Pancreas (tissue), 10 donors: ENCODE measurements around the gene TXNDC12. TPM values are rescaled to one million over a fixed set of nuclear protein-coding genes. Genes with fewer than 3 reads are reported as not detected.

Experiments
- ATAC-seq, 4 donors: fragments of 200-7000 bp; cut with Tn5 transposase; one replicate each; pipeline versions ENCODE4 v1.8.0 to v1.9.1; 2020; ENCODE audit warnings: mild to moderate bottlenecking in 4 of 4, moderate library complexity in 4 of 4
- DNase-seq, 6 donors: peaks; one replicate each; pipeline ENCODE4 v3.0.0-alpha.2; 2020
- FAIRE-seq: peaks from 2 replicates; lab custom pipeline; 2012; peaks lifted over from hg19 to GRCh38; lab: Jason Lieb, UNC
- H3K27ac ChIP-seq, 4 donors: fragments of 200-600 bp; sonication (generic); 1 replicate in 3 of 4; 2 replicates in 1 of 4; pipeline versions ENCODE4 v1.5.0 to v1.8.0; 2020
- H3K27me3 ChIP-seq, 4 donors: fragments of 200-600 bp; one replicate each; pipeline ENCODE4 v1.8.0; 2021
- H3K36me3 ChIP-seq, 3 donors: fragments of 200-600 bp; sonication (generic) in 1 of 3; one replicate each; pipeline versions ENCODE4 v1.5.0 to v1.8.0; 2020 to 2021
- H3K4me1 ChIP-seq, 3 donors: fragments of 200-600 bp; one replicate each; pipeline ENCODE4 v1.8.0; 2021
- H3K4me3 ChIP-seq, 4 donors: fragments of 200-600 bp; sonication (generic) in 2 of 4; one replicate each; pipeline versions ENCODE4 v1.5.0 to v1.8.0; 2020 to 2021
- H3K9me3 ChIP-seq, 4 donors: fragments of 200-600 bp; one replicate each; pipeline ENCODE4 v1.8.0; 2021
- CTCF ChIP-seq, 4 donors: fragments of 200-600 bp; sonication (generic) in 3 of 4; IDR thresholded peaks; one replicate each; pipeline versions ENCODE4 v1.5.0 to v1.8.0; 2021; ENCODE audit warnings: antibody characterized with exemption in 4 of 4
- WGBS, 2 donors: extraction: QIAGEN DNeasy Blood & Tissue Kit; methylation state at CpG; one replicate each; pipeline ENCODE4 v1.1.7; 2013; 5-methylcytosine and 5-hydroxymethylcytosine counted together
- intact Hi-C, 3 donors: fragments of 100-400 bp; cut with DNase I; formaldehyde crosslinking; loops; one replicate each; pipeline versions ENCODE4 v1.11.1 to v1.14.2; 2022
- polyA plus RNA-seq, 2 donors: library from polyadenylated mRNA; stranded (reverse); fragments of 200-250 nt; gene quantifications; one replicate each; pipeline ENCODE4 v1.2.3, GENCODE V29; 2013
- total RNA-seq, 6 donors: library from RNA; stranded (reverse); fragmentation: NEBNext Ultra II Directional in 4 of 6; extraction: Animal tissue kit (Norgen Biotek cat#: 25700) in 4 of 6; gene quantifications; one replicate each; pipeline versions ENCODE4 v1.2.1 to v1.2.4, GENCODE V29; 2021 to 2023
- donor health status: healthy with polysubstance abuse.
- donor health status: DM: no; HTN: no; CAD: no; lungs with moderate emphysema.
- donor health status: DM: no; HTN: no; CAD: no.
- donor health status: control.
- donor health status: control.
- donor health status: Bipolar disorder and iron deficiency.
- donor health status: DM: yes; HTN: yes; CAD: no.
- donor health status: DM: no; HTN: no; CAD: no.
- donor health status: DM: no; HTN: no; CAD: no.
- donor health status: DM: yes; HTN: yes; CAD: no.

TXNDC12 gene
- total and polyA plus RNA-seq, 8 donors = 9.9 to 39.4 (median 34.3) TPM

GRCh38 chr1:51978099-51978498, 76.9 kb downstream of the TXNDC12 start:
- no peak for ATAC-seq
- TF ChIP-seq CTCF (IDR thresholded peaks at IDR 0.05) = no peak
- Histone ChIP-seq H3K4me1 (no peaks in the 10 kb centered on the region), H3K9me3 (no peaks in the 10 kb centered on the region), H3K4me3 (no peak overlapping the region), H3K27ac (no peak overlapping the region), H3K36me3 (no peaks in the 10 kb centered on the region), H3K27me3 (no peaks in the 10 kb centered on the region)
- FAIRE-seq = no peak
- intact Hi-C loops = no loop called here
- DNase-seq = no peak

- Histone ChIP-seq H3K36me3 (no peaks in the 10 kb centered on the region), H3K27ac (no peak overlapping the region), H3K4me3 (no peak overlapping the region), H3K4me1 (no peaks in the 10 kb centered on the region), H3K27me3 (no peaks in the 10 kb centered on the region), H3K9me3 (no peaks in the 10 kb centered on the region)
- ATAC-seq = peak in 2 of 4 donors; percentile 27 to 63
- intact Hi-C loops = no loop called here
- 68 to 72% methylated on average over 12 of the region's 12 CpGs for WGBS, 2 donors
- TF ChIP-seq CTCF (IDR thresholded peaks at IDR 0.05) = no peak
- no peak for FAIRE-seq
- DNase-seq = no peak
Observed at GRCh38 chr1:51976846-51977602, 78.0 kb downstream of the TXNDC12 start.

DNA sequence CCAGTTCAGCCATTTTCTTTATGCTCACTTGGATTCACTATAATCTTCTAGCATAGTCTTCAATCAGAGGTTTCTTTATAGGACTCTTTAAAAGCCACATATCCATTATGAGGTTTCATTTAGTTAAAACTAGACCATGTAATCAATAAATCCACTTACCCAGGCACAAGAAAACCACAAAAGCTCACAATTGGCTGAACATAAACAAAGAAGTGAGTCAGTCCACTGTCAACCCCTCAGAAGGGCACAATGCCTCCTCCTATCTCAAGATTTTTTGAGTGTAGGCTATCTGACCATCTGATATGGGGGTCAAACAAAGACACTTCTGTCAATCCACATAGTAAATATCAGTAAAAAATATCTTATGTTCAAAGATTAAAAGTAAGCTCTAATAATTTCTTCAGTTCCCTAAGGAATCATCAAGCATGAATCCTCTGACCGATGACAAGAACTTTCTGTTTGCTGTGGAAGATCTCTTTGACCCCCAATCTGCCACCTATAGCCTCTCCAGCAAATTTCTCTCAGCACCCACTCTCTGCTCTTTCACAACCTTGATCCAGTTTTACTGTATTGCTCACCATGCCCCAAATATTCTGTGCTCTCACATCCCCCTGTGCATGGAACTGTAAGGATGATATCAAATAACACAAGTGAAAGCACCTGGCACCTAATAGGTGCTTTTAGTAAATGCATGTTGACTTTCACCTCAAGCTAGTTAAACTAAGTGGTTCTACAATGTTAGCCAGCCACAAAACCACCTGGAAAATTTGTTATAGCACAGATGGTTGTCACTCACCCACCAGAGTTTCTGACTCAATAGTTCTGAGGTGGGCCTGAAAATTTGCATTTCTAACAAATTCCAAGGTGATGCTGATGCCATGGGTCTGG, 81.2 kb downstream of the TXNDC12 start:
- H3K9me3 ChIP-seq = no peaks in the 10 kb centered on the region
- H3K36me3 ChIP-seq = no peaks in the 10 kb centered on the region
- H3K4me1 ChIP-seq = no peaks in the 10 kb centered on the region
- DNase-seq (no peak), ATAC-seq (no peak), FAIRE-seq (no peak)
- no peak for TF ChIP-seq CTCF (IDR thresholded peaks at IDR 0.05)
- intact Hi-C loops = no loop called here
- H3K4me3 ChIP-seq = no peak overlapping the region
- H3K27ac ChIP-seq = no peak overlapping the region
- 83 to 92% methylated on average over 1 of the region's 1 CpG for WGBS, 2 donors
- H3K27me3 ChIP-seq = no peaks in the 10 kb centered on the region

Other genes starting within 250 kb of the TXNDC12 start
- gene NRDC, start 176.5 kb downstream of the TXNDC12 start, total RNA-seq = 10 to 100 TPM; 56.1 to 73.6 (median 61.3) TPM
- 10 to 100 TPM; 85.3 to 85.6 TPM for gene NRDC, start 176.5 kb downstream of the TXNDC12 start, polyA plus RNA-seq
- 1 to 10 TPM in 3 of 6 donors, under 1 TPM in 3; 0.69 to 5.7 (median 1.6) TPM for gene RAB3B, start 64.5 kb downstream of the TXNDC12 start, total RNA-seq
- gene RAB3B, start 64.5 kb downstream of the TXNDC12 start, polyA plus RNA-seq = 1 to 10 TPM in 1 of 2 donors, under 1 TPM in 1; 0.72 to 5.7 TPM
- 1 to 10 TPM; 2.3 to 4.7 (median 3.4) TPM for gene KTI12, start 21.4 kb downstream of the TXNDC12 start, total RNA-seq
- 1 to 10 TPM; 3.1 to 7.1 TPM for gene KTI12, start 21.4 kb downstream of the TXNDC12 start, polyA plus RNA-seq
- gene BTF3L4, start 1.1 kb upstream of the TXNDC12 start, total RNA-seq = 10 to 100 TPM; 15.8 to 29.7 (median 21.2) TPM
- 10 to 100 TPM; 23.4 to 26.7 TPM for gene BTF3L4, start 1.1 kb upstream of the TXNDC12 start, polyA plus RNA-seq
- gene ZFYVE9, start 86.9 kb upstream of the TXNDC12 start, total RNA-seq = 10 to 100 TPM; 11.8 to 16.9 (median 14.0) TPM
- 1 to 10 TPM; 3.0 to 7.5 TPM for gene ZFYVE9, start 86.9 kb upstream of the TXNDC12 start, polyA plus RNA-seq